NCI-H2107 treated with DMSO at 0.1 percent for 48 hours (cell line): ENCODE results near the gene ITSN2.
A peak's percentile ranks its signal among the peaks of the same experiment; 100 is the strongest.

Source experiments
- DNase-seq: peaks from one replicate; lab custom pipeline; 2025; ENCODE audit not compliant: unreplicated experiment; lab: John Stamatoyannopoulos, UW

ITSN2 gene

DNA sequence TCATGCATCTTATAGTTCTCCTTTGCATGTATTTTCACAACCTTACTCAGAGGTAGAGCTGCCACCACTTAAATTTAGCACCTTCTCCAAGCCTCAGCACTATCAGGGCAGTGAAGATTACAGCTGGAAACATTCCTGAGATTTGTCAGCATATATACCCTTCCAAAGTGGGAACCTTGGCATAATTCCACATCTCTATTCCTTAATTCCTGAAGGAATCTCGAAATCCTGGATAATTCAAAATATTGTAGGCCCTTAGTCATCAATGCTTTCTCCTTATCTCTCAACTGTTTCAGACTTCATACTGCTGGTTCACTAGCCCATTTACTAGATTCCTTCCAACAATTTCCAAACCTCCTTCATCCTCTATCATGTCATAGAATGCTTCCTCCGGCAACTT, 87.4 kb downstream of the ITSN2 start:
- DNase-seq = no peak

DNA sequence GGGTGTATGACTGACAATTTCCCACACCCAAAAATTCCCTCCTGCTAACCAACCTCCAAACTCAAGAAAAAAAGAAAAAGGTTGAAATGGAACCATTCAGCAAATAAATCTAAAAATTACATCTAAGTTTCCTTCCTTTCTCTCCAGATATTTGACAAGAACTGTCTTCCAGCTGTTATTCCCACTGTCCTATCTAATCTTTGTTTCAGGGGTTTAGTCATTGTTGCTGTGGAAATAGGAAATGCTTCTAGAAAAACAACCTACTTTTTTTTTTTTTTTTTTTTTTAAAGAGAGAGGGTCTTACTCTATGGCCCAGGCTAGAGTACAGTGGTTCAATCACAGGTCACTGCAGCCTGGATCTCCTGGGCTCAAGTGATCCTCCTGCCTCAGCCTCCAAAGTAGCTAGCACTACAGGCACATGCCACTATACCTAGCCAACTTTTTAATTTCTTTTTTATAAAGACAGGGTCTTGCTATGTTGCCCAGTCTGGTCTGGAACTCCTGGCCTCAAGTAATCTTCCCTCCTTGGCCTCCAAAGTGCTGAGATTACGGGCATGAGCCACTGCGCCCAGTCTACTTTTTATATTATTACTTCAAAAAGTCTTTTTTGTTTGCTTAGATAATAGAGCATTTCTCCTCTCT, 88.1 kb downstream of the ITSN2 start:
- no peak for DNase-seq

DNA sequence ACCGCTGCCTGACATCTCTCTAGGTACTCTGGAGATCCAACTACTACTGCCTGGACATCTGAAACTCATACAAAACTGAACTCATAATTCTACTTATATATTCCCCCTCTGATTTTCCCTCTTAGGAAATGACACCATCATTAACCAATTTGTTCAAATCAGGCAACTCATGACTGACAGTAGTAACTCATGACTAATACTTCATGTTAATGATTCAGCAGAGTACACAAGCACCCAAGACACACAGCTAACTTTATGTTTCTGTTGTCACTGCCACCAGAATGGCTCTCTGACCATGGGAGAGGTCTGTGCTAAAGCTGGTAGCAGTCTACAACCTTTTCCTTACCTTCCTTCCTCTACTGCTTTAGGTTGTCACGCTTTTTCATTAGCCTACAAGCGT, 91.1 kb downstream of the ITSN2 start:
- DNase-seq = no peak

DNA sequence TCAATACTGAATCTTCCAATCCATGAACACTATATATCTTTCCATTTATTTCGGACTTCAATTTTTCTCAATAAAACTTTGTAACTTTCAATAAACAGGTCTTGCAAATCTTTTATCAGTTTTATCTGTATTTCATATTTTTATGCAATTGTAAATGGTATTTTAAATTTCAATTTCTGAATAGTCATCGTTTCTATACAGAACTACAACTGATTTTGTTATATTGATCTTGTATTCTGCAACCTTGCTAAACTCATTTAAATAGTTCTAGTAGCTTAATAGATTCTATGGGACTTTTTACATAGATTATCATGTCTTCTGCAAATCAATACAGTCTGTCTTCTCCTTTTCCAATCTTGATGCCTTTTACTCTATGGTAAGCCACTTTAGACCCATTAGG, 95.1 kb downstream of the ITSN2 start:
- DNase-seq = no peak

DNA sequence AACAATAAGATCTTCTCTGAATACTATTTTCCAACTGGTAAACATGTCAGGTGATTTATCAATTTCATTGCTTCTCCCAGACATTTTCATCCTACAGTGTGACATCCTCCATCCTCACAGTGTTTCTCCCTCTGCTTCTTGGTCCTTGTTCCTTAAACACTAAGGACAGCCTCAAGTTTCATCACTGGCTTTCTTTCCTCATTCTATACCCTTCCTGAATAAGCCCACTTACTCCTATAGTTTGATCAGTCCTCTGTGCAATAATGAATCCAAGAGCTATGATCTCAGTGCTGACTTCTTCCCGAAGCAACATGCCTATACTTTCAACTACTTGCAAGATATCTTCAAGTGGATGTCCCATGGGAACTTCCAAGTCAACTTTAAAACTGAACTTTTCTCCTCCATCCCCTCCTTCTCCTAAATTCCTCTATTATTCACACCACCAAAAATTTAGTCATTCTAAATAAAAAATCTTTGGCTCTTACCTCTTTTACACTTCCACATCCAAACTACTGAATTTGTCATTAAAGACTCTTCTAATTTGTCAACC, 97.8 kb downstream of the ITSN2 start:
- no peak for DNase-seq

DNA sequence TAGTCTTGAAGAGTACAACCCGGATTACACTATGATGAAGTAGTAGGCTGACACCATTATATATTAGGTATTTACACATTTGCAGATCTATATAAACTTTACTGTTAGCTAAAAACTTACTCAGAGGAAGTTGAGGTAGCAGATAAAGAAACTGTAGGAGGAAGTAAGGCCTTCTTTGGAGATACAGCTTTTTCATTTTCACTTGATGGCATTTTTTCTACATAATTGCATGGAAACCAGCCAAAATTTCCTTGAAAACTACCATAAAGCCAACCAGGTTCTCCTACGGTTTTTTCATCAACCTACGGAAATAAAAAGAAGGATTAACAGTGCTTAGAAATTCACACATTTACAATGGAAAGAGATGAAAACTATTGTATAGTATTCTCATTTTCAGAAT, 98.9 kb downstream of the ITSN2 start:
- DNase-seq = no peak

DNA sequence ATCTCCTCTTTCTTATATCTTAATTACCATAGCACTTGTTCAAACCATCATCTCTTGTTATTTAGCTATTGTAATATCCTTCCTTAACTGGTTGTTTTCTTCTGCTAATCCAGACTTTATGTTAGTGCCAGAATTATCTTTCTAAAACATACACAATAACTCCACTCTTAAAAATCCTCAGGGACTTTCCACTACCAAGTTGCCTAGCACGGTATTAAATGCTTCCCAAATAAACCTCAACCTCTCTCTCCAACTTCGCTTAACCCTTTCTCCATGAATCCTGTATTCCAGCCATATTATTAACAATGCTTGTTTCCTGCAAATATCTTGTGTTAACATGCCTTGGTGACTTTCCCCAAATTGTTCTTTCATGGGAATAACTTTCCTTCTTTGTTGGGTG, 101.0 kb downstream of the ITSN2 start:
- no peak for DNase-seq

DNA sequence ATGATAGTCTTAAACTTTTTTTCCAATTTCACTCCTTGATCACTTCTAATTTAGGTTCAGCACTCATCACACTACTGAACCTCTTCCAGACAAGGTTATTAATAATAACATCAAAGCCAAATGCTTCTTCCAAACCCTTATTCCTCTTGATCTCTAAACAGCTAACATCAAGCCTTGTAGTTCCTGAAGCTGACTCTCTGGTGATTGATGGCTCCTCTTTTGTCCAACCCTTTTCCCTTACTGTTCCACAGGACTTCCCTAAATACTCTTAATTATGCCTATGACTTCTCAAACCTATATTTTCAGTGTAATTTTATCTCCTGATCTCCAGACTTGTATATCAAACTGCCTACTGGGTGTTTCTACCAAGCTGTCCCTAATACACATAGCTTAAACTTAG, 101.6 kb downstream of the ITSN2 start:
- no peak for DNase-seq

DNA sequence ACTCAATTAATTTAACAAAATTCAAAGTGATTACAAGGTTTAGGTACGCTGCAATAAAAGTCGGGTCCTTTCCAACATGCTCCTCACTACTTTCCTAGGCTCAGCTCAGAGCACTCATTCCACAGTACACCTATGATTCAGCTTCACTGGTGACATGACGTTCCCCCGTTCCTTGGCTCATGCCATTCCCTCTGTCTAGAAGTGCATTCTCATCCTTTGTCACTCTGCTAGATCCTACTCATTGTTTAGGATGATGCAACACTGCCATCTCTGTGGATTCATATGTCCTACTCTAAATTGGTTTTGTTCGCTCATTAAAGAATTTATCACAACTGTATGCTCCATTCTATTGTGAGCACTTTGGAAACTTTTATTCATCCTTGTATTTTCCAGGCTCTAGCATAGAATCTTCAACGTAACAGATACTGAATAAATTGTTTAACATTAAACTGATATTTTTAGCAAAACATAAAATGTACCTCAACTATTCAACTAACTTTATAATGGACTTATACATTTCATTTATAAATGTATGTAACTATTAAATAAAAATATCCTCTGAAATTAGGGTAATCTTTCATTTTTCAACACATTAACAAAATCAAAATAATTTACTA, 106.9 kb downstream of the ITSN2 start:
- DNase-seq = no peak

DNA sequence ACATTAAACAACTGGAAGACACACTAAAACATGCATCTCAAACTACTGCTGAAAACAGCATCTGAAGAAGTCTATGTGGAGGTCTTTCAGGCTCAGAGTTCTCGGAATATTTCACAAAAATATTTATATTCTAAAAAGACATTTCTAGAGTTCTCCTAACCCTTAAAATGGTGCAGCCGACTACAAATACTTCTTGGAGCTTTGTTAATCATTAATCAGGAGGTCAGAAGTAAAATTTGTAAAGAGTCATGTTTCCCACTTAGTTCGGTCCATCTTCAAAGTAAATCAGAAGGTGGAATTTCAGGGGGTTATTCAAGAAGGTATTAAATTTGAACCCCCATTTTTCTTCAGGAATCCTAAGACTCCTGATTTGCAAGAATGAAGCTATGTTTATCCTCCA, 112.7 kb downstream of the ITSN2 start:
- no peak for DNase-seq

DNA sequence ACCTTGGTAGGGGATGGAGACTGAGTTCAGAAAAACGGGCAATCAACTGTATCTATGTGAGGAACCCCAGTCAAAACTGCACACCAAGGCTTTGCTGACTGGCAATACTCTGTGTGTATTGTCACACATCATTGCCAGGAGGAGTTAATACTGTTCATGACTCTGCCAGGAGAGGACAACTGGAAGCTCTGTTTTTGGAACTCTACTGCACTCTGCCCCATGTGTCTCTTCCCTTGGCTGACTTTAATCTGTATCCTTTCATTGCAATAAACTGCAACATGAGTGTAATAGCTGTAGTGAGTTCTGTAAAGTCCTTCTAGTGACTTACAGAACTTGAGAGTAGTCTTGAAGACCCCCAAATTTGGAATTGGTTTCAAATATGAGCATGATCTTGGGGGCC, 113.2 kb downstream of the ITSN2 start:
- no peak for DNase-seq

DNA sequence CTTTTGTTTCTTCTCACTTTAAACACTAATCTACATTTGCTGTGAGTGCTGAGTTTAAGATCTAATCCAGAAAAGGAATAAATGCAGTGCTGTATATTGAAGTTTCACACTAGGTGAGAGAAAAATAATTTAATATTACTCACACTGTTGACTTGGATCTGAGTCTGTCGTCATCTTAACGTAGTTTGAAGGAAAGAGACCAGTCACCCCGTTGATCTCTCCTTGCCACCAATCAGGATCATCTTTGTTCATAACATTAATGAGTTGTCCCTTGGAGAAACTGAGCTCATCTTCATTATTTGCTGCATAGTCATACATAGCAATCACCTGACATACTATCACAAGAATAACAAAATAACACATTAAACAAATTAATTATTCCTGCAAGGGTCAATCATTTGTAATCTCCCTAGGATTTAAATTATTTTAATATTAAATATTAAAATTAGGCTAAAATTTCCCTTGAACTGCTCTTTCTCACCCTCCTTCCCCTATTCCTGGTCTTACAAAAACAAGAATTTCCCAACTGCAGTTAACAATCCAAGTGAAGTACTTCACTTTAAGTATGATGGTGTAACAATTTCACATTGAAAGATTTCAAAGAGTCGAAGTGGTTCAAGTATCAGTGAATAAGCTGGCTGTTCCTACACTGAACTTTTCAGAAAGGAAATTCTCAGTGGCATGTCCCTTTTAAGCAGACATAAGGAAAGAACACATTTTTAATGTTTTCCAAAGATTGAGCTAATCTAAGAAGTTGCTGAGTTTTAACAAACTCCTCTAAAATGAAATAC, 114.2 kb downstream of the ITSN2 start:
- DNase-seq = no peak

DNA sequence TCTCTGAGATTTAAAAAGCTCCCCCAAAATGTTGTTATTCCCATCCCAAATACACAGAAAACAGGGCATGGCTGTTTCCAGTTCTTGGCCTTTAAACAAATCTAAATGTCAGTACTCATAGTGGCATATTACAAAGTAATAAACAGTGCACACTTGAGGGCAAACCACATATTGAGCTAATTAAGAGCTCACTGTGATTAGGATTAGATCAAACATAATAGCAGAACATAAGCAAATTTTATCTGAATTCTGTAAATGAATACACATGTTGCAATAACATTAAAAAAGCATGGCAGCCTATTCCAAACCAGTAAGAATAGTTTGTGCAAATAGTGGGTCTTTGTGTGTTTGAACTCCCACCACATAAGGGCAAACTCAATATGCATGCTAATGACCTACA, 118.8 kb downstream of the ITSN2 start:
- no peak for DNase-seq

DNA sequence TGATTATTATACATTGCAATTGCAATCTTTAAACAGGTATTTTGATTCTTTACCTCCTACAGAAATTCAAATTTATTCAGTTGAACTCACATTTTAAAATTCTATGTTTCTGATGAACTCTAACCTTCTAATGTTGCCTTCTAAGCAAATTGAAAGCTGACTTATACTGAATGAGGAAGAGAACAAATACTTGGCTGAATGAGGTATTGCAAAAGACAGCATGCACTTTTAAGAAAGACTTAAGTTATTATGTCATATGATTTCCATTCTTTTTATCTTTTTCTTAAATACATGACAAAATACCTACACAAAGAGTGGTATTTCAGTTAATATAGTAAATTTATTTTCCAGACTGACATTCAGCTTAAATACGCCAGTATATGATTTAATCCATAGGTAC, 120.8 kb downstream of the ITSN2 start:
- no peak for DNase-seq

DNA sequence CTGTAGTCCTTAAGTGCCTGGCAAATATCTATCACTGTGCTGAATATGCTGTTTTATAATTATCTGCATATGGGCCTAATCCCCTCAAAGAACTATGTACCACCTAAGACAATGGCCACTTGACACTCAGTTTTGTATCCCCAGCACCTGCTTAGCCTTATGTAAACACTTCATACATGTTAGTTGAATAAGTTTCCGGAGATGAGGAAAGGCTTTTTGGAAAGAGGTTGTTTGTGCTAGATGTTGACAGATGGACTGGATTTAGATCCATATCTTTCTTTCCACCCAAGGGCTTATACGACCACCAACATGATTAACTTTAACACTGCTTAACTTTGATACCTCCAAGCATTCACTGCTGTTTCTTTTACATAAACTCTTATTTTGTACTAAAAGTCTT, 122.2 kb downstream of the ITSN2 start:
- peak; percentile 78 for DNase-seq

DNA sequence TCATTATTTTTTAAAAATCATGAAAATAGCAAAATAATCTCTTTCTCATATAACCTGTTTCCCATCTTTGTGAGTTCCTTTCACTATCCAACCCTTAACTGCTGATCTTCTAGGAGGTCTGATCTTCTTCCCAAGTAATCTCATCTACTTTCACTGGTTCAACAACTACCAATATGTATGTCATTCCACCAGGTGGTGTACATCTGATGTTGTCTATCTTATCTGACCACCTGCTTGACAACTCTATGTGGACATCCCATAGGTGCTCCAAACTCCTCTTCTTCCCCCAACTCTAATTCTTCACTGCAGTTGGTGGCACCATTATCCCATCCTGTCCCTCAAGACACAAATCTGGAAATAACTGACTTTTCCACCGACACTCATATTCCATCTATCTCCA, 123.0 kb downstream of the ITSN2 start:
- DNase-seq = no peak

DNA sequence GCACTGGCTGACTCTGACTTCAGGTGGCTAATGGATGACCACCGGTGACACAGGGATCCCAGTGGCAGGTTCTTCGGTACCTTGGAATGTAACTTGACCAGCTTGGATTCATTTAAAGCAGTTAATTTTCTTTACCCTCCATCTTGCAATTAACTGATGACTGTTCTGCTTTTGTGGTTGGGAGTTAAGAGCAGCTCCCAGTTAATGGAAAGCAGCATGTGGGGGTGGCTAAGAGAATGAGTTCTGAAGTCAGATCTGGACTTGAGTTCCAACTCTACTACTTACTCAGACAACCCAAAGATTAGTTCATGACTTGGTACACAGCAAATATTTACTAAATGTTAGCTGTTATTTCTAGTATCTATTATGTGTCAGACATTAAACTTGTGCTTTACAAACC, 127.0 kb downstream of the ITSN2 start:
- DNase-seq = no peak

DNA sequence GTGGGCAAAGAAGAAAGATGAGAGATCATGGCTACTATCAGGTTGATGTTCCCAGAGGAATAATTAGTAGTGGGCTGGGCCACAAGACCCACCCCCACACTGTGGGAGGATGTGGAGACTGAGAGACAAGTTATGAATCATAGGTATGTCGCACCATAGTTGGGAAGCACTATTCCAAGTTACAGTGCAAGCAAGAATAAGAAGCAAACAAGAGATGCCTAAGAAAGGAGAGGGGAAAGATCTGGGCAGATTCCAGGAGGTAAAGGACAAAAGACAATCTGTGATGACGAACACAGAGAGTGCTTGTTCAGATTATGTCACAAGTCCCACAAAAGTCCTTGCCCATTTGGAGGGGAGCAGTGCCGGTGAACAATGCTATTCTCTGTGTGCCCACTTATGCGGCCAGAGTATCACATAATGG, 128.9 kb downstream of the ITSN2 start:
- DNase-seq = no peak

DNA sequence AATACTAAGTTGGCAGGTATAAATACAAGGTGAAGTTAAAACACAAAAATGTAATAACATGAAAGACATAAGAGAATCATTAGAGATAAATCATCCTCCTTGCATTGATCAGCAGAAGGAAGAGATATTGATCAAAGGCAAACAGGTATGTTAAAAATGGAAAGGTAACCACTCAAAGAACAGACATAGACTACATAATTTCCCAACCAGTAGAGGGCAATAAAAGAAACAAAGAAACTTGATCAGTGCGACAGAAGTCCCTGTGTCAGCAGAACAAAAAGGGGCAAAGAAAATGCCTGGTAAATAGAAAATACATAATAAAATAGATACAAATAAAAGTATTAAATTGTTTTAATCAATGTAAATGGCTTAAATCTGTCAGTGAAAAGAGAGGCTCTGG, 131.9 kb downstream of the ITSN2 start:
- DNase-seq = peak; percentile 65

DNA sequence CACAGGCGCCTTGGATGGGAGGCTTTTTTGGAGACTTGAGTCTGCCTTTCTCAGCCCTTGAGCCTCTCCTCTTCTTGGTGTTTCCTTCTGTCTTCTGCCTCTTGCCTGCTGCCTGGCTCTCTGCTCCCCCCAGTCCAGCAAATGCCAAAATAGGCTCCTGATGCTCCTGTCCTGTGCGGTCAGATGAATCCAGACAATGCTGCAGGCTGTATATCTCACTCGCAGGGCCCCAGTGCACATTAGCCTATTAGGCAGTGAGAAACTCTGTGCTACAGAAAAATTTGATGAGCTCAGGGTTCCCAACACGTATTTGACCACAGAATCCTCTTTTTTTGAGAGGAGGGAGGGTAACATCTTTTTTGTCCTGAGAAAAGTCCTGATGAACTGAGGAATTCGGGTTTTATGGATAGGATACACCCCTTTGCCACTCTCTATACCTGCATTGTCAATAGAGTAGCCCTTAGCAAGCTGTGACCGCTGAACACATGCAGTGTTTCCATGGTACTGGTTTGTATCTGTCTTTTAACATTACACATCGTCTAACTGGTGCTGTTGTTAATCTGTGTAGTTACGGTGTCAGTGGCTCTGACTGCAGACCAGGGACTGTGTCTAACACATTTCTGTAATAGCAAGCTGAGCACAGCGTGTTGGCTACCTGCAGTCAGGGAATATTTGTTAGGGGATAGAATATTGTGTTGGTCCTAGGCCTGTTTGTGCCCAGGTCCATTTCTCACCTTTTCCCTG, 134.7 kb downstream of the ITSN2 start:
- no peak for DNase-seq

DNA sequence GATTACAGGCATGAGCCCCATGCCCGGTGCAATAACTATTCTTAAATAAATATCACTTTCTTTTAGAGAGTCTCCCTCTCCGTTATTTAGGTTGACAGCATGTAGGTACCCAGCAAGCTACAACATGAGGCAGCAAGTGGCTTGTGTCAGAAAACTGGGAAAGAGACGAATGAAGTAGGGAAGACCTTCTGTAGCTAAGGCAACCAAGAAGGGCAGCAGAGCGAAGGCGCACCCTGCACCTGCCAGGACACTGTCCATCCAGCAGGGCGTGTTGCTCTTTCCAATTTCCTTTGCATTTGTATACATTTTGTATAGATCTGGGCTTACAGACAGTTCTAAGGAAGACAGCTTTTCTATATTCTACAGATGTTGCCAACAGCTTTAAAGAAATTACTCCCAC, 137.4 kb downstream of the ITSN2 start:
- DNase-seq = no peak
